ENCODE data around the gene RELN.

DNA sequence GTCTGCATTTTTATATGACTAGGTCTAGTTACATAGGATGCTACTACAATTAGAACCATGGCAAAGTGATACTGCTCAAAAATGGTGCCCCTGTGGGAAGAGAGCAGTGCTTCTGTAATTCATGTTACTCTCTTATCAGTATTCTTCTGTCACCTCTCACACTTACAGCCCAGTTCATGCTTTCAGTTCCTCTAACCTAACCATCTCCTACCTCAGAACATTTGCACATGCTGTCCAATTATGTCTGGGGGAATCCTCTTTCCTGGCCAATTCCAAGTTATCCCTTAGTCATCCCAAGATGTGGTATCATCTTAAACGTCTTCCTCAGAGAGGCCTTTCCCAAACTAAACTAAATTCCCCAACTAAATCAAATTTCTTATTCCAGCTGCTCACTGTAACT is 190.2 kb downstream of the RELN start:
- no peak for TF ChIP-seq SRF (IDR thresholded peaks at IDR 0.05; ENCODE audit: low read depth)
- TF ChIP-seq ELF1 (IDR thresholded peaks at IDR 0.05; ENCODE audit: borderline replicate concordance, low read depth) = no peak
- TF ChIP-seq, protein P1, sequence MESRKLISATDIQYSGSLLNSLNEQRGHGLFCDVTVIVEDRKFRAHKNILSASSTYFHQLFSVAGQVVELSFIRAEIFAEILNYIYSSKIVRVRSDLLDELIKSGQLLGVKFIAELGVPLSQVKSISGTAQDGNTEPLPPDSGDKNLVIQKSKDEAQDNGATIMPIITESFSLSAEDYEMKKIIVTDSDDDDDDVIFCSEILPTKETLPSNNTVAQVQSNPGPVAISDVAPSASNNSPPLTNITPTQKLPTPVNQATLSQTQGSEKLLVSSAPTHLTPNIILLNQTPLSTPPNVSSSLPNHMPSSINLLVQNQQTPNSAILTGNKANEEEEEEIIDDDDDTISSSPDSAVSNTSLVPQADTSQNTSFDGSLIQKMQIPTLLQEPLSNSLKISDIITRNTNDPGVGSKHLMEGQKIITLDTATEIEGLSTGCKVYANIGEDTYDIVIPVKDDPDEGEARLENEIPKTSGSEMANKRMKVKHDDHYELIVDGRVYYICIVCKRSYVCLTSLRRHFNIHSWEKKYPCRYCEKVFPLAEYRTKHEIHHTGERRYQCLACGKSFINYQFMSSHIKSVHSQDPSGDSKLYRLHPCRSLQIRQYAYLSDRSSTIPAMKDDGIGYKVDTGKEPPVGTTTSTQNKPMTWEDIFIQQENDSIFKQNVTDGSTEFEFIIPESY (IDR thresholded peaks at IDR 0.05; ENCODE audit: extremely low read depth, insufficient replicate concordance, low read length) = no peak
- TF ChIP-seq POLR2A (IDR thresholded peaks at IDR 0.05; ENCODE audit: borderline replicate concordance, extremely low read depth, insufficient read depth, insufficient read length) = no peak
- TF ChIP-seq, protein P2, sequence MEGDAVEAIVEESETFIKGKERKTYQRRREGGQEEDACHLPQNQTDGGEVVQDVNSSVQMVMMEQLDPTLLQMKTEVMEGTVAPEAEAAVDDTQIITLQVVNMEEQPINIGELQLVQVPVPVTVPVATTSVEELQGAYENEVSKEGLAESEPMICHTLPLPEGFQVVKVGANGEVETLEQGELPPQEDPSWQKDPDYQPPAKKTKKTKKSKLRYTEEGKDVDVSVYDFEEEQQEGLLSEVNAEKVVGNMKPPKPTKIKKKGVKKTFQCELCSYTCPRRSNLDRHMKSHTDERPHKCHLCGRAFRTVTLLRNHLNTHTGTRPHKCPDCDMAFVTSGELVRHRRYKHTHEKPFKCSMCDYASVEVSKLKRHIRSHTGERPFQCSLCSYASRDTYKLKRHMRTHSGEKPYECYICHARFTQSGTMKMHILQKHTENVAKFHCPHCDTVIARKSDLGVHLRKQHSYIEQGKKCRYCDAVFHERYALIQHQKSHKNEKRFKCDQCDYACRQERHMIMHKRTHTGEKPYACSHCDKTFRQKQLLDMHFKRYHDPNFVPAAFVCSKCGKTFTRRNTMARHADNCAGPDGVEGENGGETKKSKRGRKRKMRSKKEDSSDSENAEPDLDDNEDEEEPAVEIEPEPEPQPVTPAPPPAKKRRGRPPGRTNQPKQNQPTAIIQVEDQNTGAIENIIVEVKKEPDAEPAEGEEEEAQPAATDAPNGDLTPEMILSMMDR (IDR thresholded peaks at IDR 0.05 in 2 of 3, conservative IDR thresholded peaks at IDR 0.05 in 1 of 3; ENCODE audit: borderline replicate concordance in 1 of 3, insufficient read depth in 1 of 3, low read depth in 2 of 3, low read length in 2 of 3) = no peak
- TF ChIP-seq FOSL1 (IDR thresholded peaks at IDR 0.05; ENCODE audit: low read depth) = no peak
- TF ChIP-seq EZH2 (IDR thresholded peaks at IDR 0.05) = no peak
- TF ChIP-seq RAD21 (IDR thresholded peaks at IDR 0.05; ENCODE audit: low read depth) = no peak
- no peak for TF ChIP-seq ZFX (IDR thresholded peaks at IDR 0.05)
- TF ChIP-seq SIN3A (IDR thresholded peaks at IDR 0.05; ENCODE audit: low read depth) = no peak

All from HCT116 (cell line).